Stimulated activated CD8-positive, alpha-beta memory T cell treated with anti-CD3 and anti-CD28 coated beads, Interleukin-15, amount 100 ng/mL, for 24 hours (primary cell): ENCODE data around the gene RUFY3.
"Not testable (repeated sequence)": the region's sequence is repeated elsewhere in the genome, so short reads cannot be mapped to it uniquely, and the experiment has no call there.

Source experiments
- DNase-seq: peaks from one replicate; pipeline ENCODE4 v3.0.0-alpha.2; 2020; ENCODE audit warnings: low read depth

RUFY3 gene

GRCh38 chr4:70706044-70706461, 15.7 kb upstream of the RUFY3 start:
- no peak for DNase-seq

GRCh38 chr4:70706516-70706915, 15.2 kb upstream of the RUFY3 start:
- no peak for DNase-seq

- no peak for DNase-seq
Measured at GRCh38 chr4:70709611-70710205, 12.1 kb upstream of the RUFY3 start.

GRCh38 chr4:70711599-70711998, 10.2 kb upstream of the RUFY3 start:
- no peak for DNase-seq

GRCh38 chr4:70712150-70712549, 9.6 kb upstream of the RUFY3 start:
- no peak for DNase-seq

GRCh38 chr4:70712604-70713452, 8.9 kb upstream of the RUFY3 start:
- DNase-seq, result no peak

GRCh38 chr4:70713453-70714078, 8.2 kb upstream of the RUFY3 start:
- DNase-seq, result no peak

GRCh38 chr4:70714079-70714887, 7.5 kb upstream of the RUFY3 start:
- DNase-seq, result no peak

- no peak for DNase-seq
Measured at GRCh38 chr4:70715097-70715496, 6.7 kb upstream of the RUFY3 start.

GRCh38 chr4:70718811-70719604, 2.8 kb upstream of the RUFY3 start:
- DNase-seq, result no peak

GRCh38 chr4:70722199-70722791, 531 bp downstream of the RUFY3 start:
- DNase-seq, result no peak

- DNase-seq, result no peak
Measured at GRCh38 chr4:70724463-70724862, 2.7 kb downstream of the RUFY3 start.

GRCh38 chr4:70725633-70726032, 3.9 kb downstream of the RUFY3 start:
- DNase-seq, result no peak

GRCh38 chr4:70726515-70726914, 4.8 kb downstream of the RUFY3 start:
- not testable (repeated sequence) for DNase-seq

- DNase-seq, result no peak
Measured at GRCh38 chr4:70728091-70728490, 6.3 kb downstream of the RUFY3 start.

- DNase-seq, result not testable (repeated sequence)
Measured at GRCh38 chr4:70732878-70733277, 11.1 kb downstream of the RUFY3 start.

GRCh38 chr4:70734168-70734954, 12.6 kb downstream of the RUFY3 start:
- DNase-seq, result no peak

- DNase-seq, result no peak
Measured at GRCh38 chr4:70734971-70735370, 13.2 kb downstream of the RUFY3 start.

- not testable (repeated sequence) for DNase-seq
Measured at GRCh38 chr4:70735915-70736314, 14.2 kb downstream of the RUFY3 start.

- DNase-seq, result no peak
Measured at GRCh38 chr4:70737006-70737405, 15.2 kb downstream of the RUFY3 start.
